ENCODE results near the gene UMODL1. TPM values are rescaled to one million over a fixed set of nuclear protein-coding genes. Genes with fewer than 3 reads are reported as not detected.

UMODL1 gene
- total and polyA plus RNA-seq, 10 of the 15 experiments (the other 5 are each of a cell fraction or from before 2014, with no cell fraction given) = 0.01 to 0.11 (median 0.03) TPM; not detected in 5

DNA sequence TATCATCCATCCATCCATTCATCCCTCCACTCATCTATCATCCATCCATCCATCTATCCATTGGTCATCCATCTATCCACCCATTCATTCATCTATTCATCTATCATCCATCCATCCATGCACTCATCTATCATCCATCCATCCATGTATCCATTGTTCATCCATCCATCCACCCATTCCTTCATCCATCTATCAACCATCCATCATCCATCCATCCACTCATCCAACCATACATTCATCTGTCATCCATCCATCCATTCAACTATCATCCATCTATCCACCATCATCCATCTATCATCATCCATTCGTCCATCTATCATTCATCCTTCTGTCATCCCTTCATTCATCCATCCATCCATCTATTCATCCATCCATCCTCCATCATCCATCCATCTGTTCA, 61.1 kb downstream of the UMODL1 start:
- H3K4me2 ChIP-seq (ENCODE audit: control insufficient read depth, insufficient read depth) = no peak overlapping the region
- 10% methylated on average over 1 of the region's 1 CpG for WGBS (ENCODE audit: insufficient coverage, insufficient replicate concordance, low lambda C conversion rate, missing lambda C conversion rate)
- TF ChIP-seq ZZZ3 (IDR thresholded peaks at IDR 0.05; ENCODE audit: control insufficient read depth, insufficient read length, low read depth) (no peak), ZNF217 (IDR thresholded peaks at IDR 0.05) (no peak), CHD2 (IDR thresholded peaks at IDR 0.05; ENCODE audit: borderline replicate concordance, low read depth, low read length) (no peak), CHD4 (IDR thresholded peaks at IDR 0.05) (no peak), POLR2AphosphoS2 (IDR thresholded peaks at IDR 0.05; ENCODE audit: low read depth, low read length) (no peak), TARDBP (IDR thresholded peaks at IDR 0.05; ENCODE audit: borderline replicate concordance) (no peak), CREB1 (IDR thresholded peaks at IDR 0.05; ENCODE audit: low read depth) (no peak), POU2F2 (IDR thresholded peaks at IDR 0.05; ENCODE audit: borderline replicate concordance, low read depth, low read length) (no peak)
- TF ChIP-seq, protein P1, sequence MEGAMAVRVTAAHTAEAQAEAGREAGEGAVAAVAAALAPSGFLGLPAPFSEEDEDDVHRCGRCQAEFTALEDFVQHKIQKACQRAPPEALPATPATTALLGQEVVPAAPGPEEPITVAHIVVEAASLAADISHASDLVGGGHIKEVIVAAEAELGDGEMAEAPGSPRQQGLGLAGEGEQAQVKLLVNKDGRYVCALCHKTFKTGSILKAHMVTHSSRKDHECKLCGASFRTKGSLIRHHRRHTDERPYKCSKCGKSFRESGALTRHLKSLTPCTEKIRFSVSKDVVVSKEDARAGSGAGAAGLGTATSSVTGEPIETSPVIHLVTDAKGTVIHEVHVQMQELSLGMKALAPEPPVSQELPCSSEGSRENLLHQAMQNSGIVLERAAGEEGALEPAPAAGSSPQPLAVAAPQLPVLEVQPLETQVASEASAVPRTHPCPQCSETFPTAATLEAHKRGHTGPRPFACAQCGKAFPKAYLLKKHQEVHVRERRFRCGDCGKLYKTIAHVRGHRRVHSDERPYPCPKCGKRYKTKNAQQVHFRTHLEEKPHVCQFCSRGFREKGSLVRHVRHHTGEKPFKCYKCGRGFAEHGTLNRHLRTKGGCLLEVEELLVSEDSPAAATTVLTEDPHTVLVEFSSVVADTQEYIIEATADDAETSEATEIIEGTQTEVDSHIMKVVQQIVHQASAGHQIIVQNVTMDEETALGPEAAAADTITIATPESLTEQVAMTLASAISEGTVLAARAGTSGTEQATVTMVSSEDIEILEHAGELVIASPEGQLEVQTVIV (IDR thresholded peaks at IDR 0.05; ENCODE audit: borderline replicate concordance, partially characterized antibody) = no peak
- TF ChIP-seq, protein P2, sequence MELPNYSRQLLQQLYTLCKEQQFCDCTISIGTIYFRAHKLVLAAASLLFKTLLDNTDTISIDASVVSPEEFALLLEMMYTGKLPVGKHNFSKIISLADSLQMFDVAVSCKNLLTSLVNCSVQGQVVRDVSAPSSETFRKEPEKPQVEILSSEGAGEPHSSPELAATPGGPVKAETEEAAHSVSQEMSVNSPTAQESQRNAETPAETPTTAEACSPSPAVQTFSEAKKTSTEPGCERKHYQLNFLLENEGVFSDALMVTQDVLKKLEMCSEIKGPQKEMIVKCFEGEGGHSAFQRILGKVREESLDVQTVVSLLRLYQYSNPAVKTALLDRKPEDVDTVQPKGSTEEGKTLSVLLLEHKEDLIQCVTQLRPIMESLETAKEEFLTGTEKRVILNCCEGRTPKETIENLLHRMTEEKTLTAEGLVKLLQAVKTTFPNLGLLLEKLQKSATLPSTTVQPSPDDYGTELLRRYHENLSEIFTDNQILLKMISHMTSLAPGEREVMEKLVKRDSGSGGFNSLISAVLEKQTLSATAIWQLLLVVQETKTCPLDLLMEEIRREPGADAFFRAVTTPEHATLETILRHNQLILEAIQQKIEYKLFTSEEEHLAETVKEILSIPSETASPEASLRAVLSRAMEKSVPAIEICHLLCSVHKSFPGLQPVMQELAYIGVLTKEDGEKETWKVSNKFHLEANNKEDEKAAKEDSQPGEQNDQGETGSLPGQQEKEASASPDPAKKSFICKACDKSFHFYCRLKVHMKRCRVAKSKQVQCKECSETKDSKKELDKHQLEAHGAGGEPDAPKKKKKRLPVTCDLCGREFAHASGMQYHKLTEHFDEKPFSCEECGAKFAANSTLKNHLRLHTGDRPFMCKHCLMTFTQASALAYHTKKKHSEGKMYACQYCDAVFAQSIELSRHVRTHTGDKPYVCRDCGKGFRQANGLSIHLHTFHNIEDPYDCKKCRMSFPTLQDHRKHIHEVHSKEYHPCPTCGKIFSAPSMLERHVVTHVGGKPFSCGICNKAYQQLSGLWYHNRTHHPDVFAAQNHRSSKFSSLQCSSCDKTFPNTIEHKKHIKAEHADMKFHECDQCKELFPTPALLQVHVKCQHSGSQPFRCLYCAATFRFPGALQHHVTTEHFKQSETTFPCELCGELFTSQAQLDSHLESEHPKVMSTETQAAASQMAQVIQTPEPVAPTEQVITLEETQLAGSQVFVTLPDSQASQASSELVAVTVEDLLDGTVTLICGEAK (IDR thresholded peaks at IDR 0.05; ENCODE audit: borderline replicate concordance) = no peak
- TF ChIP-seq, protein P3, sequence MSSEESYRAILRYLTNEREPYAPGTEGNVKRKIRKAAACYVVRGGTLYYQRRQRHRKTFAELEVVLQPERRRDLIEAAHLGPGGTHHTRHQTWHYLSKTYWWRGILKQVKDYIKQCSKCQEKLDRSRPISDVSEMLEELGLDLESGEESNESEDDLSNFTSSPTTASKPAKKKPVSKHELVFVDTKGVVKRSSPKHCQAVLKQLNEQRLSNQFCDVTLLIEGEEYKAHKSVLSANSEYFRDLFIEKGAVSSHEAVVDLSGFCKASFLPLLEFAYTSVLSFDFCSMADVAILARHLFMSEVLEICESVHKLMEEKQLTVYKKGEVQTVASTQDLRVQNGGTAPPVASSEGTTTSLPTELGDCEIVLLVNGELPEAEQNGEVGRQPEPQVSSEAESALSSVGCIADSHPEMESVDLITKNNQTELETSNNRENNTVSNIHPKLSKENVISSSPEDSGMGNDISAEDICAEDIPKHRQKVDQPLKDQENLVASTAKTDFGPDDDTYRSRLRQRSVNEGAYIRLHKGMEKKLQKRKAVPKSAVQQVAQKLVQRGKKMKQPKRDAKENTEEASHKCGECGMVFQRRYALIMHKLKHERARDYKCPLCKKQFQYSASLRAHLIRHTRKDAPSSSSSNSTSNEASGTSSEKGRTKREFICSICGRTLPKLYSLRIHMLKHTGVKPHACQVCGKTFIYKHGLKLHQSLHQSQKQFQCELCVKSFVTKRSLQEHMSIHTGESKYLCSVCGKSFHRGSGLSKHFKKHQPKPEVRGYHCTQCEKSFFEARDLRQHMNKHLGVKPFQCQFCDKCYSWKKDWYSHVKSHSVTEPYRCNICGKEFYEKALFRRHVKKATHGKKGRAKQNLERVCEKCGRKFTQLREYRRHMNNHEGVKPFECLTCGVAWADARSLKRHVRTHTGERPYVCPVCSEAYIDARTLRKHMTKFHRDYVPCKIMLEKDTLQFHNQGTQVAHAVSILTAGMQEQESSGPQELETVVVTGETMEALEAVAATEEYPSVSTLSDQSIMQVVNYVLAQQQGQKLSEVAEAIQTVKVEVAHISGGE (CRISPR knock-in tag; IDR thresholded peaks at IDR 0.05) = no peak
- TF ChIP-seq, protein P4, sequence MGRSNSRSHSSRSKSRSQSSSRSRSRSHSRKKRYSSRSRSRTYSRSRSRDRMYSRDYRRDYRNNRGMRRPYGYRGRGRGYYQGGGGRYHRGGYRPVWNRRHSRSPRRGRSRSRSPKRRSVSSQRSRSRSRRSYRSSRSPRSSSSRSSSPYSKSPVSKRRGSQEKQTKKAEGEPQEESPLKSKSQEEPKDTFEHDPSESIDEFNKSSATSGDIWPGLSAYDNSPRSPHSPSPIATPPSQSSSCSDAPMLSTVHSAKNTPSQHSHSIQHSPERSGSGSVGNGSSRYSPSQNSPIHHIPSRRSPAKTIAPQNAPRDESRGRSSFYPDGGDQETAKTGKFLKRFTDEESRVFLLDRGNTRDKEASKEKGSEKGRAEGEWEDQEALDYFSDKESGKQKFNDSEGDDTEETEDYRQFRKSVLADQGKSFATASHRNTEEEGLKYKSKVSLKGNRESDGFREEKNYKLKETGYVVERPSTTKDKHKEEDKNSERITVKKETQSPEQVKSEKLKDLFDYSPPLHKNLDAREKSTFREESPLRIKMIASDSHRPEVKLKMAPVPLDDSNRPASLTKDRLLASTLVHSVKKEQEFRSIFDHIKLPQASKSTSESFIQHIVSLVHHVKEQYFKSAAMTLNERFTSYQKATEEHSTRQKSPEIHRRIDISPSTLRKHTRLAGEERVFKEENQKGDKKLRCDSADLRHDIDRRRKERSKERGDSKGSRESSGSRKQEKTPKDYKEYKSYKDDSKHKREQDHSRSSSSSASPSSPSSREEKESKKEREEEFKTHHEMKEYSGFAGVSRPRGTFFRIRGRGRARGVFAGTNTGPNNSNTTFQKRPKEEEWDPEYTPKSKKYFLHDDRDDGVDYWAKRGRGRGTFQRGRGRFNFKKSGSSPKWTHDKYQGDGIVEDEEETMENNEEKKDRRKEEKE (IDR thresholded peaks at IDR 0.05) = no peak

More for the DNA sequence above, 61.1 kb downstream of the UMODL1 start:
- no peaks in the 10 kb centered on the region for H3K9me3 ChIP-seq (replicated peaks; ENCODE audit: control insufficient read depth, insufficient read depth, low read length)
- peaks cover 10% of the 10 kb centered on the region for H3K4me1 ChIP-seq (ENCODE audit: control insufficient read depth, insufficient read depth, low read length)
- in situ Hi-C loops (cut with MboI) = no loop called here
- H3K27ac ChIP-seq (ENCODE audit: control insufficient read depth, insufficient read depth) = no peak overlapping the region
- intact Hi-C loops (cut with micrococcal nuclease; ENCODE audit: unreplicated experiment) = no loop called here
- H4K20me1 ChIP-seq (ENCODE audit: control insufficient read depth, insufficient read depth) = no peaks in the 10 kb centered on the region
- FAIRE-seq (no peak), DNase-seq (ENCODE audit: low read depth, low spot score) (no peak), ATAC-seq (no peak)
- CTCF ChIA-PET = interaction anchor here (2.9 kb wide), 1 partner anchor 13 kb away, joined by 10 read pairs; no protein-coding TSS in a partner anchor
- RAD21 ChIA-PET (ENCODE audit: unreplicated experiment) = no interaction called here
- H3K79me2 ChIP-seq (ENCODE audit: control insufficient read depth, insufficient read depth, low read length) = no peaks in the 10 kb centered on the region
- H3K27me3 ChIP-seq (replicated peaks in 1 of 2; ENCODE audit: control insufficient read depth in 2 of 2, insufficient read depth in 2 of 2, low read length in 1 of 2) = no peaks in the 10 kb centered on the region
- no peak overlapping the region for H2AFZ ChIP-seq (ENCODE audit: control insufficient read depth, low read depth, low read length)
- H3K9ac ChIP-seq (ENCODE audit: control insufficient read depth, insufficient read depth, low read length) = no peak overlapping the region
- BruUV-seq (replicated peaks) = no TSS peak
- H3K4me3 ChIP-seq = no peak overlapping the region
- H3K36me3 ChIP-seq (ENCODE audit: control insufficient read depth in 2 of 2, insufficient read depth in 2 of 2, low read length in 1 of 2) = no peaks in the 10 kb centered on the region
- POLR2A ChIA-PET = no interaction called here
- SMC1A ChIA-PET (ENCODE audit: uncharacterized antibody, unreplicated experiment) = no interaction called here

Measured in GM12878 (cell line).